ENCODE measurements around the gene ALG8.

ALG8 gene

DNA sequence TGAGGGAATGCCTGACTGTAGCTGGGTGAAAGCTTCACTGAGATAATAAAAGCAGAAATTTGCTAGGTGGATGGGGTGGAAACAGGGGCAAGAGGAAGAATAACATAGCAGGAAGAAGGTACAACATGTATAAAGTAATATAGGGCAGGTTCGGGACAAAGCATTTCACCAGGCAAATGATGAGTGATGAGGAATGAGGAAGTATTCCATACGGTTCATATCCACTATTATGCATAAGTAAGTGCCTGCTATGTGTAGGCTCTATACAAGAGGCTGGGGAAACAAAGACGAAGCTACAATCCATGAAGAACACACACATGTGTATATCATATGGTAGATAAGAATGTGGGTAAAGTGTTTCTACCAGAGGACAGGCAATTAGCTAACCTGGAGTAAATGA is 67.7 kb downstream of the ALG8 start:
- no peak for DNase-seq (ENCODE audit: low spot score)

DNA sequence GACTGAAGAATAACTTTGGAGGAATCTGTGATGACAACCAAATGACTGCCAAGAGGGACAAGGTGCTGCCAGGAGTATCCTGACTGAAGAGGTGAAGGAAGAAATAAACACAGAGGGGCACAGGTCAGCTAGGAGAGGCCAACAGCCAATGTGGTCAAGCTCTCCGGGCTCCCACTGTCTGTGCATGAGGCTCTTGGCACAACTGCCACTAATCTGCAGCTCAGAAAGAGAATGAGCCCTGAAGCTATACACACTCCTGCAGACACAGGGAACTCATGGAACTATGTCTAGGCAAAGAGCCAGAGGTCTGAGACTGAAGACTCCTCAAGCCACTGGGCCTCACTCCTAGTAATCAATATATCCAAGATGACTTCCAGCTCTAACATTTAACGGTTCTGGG is 68.8 kb downstream of the ALG8 start:
- DNase-seq (ENCODE audit: low spot score): no peak

DNA sequence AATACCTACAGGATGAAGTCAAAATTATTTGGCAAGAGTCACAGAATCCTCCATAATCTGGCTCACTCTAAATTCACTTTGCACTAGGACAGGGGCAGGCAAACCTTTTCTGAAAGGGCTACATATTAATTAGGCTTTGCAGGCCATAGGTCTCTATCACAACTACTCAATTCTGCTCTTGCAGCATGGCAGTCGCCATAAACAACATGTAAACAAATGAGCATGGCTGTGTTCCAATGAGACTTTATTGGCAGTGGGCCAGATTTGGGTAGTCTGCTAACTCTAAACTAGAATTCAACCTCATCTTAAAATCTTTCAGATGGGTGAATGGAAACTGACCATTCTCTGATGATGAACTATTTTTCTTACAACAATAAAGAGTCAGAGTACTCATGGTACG is 70.0 kb downstream of the ALG8 start:
- no peak for DNase-seq (ENCODE audit: low spot score)

DNA sequence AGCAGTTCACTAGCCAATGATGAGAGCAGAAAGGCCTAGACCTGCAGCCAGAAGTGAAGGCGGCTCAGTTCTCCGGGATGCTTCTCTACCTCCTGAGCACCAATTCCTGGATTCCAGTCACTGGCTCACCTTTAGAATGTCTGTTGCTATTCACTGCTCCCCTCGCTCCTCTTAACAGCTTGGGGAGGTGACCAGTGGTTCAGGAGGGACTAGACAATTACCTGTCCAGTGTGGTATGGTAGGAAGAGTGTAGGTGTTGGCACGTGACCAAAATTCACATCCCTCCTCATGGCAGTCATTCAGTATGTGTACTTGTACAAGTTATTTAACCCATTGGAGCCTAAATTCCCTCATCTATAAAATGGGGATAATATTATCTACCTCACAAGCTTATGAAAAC is 71.7 kb downstream of the ALG8 start:
- no peak for DNase-seq (ENCODE audit: low spot score)

DNA sequence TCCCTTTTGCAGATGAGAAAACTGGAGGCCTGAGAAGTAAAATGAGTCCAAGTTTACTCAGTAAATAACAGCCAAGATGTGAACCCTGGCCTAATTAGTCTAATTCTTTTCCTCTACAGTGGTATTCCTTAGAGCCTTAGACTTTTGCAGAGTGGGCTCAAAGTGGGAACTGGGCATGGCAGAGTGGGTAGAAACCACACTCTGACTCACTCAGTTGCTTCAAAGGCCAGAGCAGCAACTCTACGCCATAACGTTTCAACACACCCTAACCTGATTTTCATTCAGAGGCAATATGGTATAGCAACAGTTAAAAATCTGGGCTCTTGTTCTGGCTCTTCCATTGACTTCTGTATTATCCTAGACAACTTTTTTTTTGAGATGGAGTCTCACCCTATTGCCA is 73.0 kb downstream of the ALG8 start:
- DNase-seq (ENCODE audit: low spot score): no peak

DNA sequence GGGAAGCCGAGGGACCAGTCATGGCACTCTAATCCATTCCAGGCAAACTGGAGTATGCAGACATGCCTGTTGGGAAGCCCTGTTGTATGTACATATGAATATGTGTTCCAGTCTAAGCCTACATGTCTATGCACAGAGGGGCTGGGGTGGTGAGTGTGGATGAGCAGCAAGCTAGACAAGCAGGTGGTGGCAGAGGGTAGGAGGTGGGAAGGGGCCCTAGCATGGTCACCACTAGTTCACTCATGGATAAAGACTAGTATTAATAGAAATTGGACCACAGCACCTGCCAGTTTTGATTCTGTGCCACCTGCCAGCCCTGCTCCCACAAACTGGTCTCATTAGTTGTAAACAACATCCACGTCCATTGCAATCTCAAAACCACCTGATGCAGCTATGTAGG is 74.2 kb downstream of the ALG8 start:
- no peak for DNase-seq (ENCODE audit: low spot score)

DNA sequence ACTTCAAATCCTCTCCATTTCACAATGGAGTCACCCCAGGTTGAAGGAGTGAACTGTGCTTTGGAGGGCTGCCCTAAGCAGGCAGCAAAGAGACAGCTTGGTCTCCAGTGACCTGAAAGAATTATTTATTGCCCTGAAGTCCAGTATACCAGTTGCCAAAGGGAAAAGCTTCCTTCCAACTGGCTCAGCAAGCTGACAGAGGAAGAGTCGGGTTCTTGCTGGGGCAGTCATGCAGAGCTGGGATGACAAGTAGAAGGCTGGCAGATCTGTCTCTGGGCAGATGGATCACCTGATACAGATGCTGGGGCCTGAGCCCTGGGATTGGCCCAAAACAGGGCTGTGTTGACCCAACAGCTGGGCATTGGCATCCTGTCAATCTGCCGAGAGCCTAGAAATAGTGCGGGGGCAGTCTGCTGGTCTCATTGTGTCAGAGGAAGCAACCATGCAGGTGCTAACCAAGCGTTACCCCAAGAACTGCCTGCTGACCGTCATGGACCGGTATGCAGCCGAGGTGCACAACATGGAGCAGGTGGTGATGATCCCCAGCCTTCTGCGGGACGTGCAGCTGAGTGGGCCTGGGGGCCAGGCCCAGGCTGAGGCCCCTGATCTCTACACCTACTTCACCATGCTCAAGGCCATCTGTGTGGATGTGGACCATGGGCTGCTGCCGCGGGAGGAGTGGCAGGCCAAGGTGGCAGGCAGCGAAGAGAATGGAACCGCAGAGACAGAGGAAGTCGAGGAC is 75.8 kb downstream of the ALG8 start, which contains the start of gene THRSP:
TSS of gene THRSP (plus strand) at position 422 of the 742 bp plus-strand sequence. CDS start at position 443, 21 bp downstream.
- DNase-seq (ENCODE audit: low spot score): no peak

DNA sequence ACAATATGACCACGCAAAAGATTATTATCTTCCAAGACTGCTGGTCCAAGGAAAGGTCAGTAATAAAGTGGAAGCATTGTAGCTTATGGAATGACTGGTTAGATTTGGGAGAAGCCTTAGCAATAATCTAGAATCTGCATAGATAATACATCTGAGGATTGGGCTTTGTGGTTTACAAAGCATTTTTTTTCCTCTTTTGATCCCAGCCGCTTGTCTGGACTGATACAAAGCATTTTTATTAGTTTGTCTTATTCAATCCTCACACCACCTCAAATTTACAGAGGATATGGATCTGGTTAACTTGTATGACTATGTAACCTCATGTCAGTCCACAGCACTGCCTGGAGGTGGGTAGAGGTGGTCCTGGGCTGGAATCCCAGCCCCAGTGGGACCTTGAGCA is 76.8 kb downstream of the ALG8 start:
- no peak for DNase-seq (ENCODE audit: low spot score)

DNA sequence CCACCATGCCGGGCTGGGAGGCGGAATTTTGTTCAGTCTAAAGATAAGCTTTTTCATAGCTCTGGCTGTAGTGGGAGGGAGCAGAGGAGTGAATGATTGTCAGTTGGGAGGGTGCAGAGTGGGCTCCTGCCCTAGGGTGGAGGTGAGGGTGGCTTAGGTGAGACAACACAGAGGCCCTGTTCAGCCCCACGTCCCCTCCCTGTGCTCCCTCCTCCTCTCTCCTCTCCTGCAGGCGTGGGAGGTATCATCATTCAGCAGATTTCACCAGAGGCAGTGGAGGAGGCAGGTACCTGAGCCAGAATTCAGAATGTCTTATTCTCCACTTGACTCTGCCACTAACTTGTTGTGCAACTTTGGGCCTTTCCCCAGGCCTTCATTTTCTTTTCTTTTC is 77.5 kb downstream of the ALG8 start:
- no peak for DNase-seq (ENCODE audit: low spot score)

DNA sequence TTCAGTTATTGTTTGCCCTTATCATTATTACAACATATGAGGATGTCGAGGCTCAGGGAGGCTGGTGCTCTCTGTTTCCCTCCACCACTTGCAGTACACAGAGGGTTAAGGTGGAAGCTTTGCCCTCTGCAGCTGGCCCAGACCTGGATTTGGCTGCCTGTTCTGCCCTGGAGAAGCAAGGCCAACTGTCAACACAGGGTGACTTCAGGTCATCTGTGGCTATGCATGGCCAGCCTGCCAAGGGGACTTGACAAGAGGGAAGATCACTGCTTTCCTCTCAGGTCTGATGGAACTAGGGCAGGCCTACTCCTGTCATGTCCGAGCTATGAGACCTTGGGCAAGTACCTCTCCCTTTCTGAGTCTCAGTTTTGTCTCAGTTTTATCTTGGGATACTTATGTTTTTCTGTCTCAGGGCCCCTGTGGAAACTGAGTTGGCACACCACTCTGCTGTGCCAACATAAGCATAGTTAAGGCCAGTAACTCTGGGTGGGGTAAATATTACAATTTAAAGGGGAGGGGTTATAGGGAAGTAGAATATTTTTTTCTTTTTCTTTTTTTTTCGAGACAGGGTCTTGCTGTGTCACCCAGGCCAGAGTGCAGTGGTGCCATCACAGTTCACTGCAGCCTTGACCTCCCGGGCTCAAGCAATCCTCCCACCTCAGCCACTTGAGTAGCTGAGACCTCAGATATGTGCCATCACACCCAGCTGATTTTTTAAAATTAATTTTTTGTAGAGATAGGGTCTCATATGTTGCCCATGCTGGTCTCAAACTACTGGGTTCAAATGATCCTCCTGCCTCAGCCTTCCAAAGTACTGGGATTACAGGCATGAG is 78.1 kb downstream of the ALG8 start:
- DNase-seq (ENCODE audit: low spot score): no peak

DNA sequence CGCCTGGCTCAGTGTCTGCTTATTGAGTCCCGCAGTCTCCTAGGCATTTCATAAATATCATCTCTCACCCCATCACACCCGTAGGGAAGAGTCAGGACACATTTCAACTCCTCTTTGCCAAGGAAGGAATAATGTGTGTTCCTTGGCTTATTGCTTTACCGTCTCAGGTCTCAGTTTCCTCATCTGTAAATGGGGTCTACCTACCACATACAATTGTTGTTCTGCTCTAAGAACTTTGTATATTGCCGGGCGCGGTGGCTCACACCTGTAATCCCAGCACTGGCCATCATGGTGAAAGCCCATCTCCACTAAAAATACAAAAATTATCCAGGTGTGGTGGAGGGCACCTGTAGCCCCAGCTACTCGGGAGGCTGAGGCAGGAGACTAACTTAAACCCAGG is 78.9 kb downstream of the ALG8 start:
- DNase-seq (ENCODE audit: low spot score): no peak

DNA sequence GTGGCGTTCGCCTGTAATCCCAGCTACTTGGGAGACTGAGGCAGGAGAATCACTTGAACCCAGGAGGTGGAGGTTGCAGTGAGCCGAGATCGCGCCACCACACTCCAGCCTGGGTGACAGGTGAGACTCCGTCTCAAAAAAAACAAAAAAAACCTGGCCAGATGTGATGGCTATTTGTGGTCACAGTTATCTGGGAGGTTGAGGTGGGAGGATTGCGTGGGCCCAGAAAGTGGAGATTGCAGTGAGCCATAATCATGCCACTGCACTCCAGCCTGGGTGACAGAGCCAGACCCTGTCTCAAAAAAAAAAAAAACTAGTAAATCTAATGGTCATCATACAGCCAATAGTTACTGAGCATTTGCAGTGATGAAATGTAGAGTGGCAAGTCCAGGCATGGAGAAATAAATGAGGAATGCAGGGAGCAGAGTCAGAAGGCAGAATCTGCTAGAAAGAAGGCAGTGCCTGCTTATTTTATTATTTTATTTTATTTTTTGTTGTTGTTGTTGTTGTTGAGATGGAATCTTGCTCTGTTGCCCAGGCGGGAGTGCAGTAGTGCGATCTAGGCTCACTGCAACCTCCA is 79.6 kb downstream of the ALG8 start:
- DNase-seq (ENCODE audit: low spot score): peak; percentile 2

DNA sequence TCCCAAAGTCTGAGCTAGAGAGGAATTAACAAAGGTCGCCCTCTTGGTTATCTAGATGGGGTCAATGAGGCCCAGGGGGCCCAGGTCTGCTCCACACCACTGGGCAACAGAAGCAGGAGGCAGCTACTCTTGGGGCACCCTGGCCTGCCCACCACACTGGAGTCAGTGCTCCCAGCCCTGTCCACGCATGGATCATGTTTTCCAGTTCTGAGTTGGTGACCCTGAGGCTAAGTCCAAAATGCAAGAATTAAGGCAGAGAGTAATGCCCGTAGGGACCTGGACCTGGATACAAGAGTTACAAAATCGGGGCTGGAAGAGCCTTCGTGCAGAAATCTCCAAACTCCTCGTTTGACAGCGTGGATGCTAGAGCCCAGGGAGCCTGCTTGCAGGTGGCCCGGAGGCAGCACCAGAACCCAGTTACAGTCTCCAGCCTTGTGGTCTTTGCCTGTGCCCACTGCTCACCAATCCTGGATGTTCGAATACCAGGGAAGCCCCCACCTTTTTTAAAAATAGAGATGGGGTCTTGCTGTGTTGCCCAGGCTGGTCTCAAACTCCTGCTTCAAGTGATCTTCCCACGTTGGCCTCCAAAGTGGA is 81.9 kb downstream of the ALG8 start:
- no peak for DNase-seq (ENCODE audit: low spot score)

DNA sequence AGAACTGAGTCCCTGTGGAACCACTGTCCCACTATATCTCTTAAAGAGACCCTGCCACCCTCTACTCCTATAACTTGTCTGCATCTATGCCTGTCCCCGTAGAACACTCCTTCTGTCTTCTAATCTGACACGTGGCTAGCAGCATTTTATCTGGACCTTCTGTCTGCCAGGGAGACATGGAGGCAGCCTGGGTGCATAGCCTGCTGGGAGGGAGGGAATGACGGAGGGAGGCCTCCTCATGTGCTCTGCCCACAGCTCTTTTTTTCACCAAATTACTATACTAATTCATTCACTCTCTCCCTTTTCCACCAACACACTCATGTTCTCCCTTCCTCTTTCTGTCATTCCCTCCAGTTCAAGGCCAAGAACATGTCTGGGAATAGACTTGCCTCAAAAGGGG is 83.3 kb downstream of the ALG8 start:
- no peak for DNase-seq (ENCODE audit: low spot score)

DNA sequence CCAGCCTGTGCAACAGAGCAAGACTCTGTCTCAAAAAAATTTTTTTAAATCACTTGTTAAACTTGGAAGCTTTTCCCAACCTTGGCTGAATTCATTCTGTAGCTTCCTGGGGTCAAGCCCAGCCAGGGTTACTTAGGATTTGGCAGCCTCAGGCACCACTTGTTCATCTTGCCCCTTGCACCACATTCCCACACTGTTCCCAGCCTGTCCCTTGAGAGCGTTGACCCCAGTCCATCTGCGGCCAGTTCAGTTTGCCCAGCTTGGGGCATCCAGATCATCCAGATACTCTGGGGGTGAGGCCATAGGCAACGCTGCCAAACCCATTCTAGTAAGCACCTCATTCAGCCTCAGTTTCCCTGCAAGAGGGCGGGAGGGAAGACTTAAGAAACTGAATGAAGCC is 84.5 kb downstream of the ALG8 start:
- no peak for DNase-seq (ENCODE audit: low spot score)

DNA sequence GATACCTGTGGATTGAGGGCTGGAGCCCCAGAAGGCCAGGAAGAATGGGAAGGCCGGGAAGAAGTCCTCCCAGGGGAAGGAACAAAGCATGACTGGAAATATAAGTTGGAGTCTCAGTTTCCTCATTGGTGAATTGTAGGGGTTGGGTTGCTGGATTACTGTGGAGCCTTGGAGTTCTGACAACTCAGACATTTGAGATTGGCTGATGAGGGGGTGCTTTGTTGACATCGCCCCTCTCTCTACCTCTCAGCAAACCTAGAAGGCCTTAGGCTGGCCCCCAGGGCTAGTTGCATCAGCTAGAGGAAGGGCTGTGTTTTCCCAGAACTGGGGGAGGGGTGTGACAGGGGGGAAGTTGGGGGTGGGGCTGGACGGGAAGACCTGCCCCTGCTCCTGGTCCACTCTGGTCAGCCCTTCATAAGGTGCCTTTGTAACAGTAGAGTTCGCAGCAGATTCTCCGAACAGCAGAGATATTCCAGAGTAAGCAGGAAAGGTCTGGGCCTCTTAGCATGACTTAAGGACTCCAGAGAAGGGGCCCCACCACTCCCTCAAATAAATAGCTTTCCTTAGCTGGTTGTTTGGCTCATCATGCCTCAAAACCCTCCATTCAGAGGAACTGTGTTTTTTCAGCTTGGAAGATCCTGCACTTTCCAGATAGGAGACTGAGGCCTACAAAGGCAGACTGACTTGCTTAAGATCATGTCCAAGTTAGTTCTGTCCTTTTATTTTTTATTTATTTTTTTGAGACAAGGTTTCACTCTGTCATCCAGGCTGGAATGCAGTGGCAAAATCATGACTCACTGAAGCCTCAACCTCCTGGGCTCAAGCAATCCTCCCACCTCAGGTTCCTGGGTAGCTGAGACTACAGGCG is 88.2 kb downstream of the ALG8 start:
- DNase-seq (ENCODE audit: low spot score): peak; percentile 41

Data from AG08395 (cell line).